ENCODE data around the gene ZNF821.

DNA sequence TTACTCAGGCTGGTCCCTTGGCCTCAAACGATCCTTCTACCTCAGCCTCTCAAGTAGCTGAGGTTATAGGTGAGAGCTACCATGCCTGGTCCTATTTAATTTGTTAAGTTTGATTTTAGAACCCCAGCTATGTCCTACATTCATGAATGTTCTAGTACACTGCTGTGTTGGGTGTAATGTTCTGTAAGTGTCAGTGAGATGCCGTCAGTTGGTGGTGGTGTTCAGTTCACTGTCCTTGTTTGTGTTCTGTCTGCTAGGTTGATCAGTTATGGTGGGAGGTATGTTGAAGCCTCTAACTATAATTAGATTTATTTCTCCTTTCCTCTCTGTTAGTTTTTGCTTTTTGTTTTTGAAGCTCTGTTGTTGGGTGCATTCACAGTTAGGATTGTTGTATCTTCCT is 19.6 kb upstream of the ZNF821 start:
- TF ChIP-seq POLR2A (IDR thresholded peaks at IDR 0.05) (no peak), POLR2AphosphoS5 (IDR thresholded peaks at IDR 0.05) (no peak)
- TF ChIP-seq, protein P1, sequence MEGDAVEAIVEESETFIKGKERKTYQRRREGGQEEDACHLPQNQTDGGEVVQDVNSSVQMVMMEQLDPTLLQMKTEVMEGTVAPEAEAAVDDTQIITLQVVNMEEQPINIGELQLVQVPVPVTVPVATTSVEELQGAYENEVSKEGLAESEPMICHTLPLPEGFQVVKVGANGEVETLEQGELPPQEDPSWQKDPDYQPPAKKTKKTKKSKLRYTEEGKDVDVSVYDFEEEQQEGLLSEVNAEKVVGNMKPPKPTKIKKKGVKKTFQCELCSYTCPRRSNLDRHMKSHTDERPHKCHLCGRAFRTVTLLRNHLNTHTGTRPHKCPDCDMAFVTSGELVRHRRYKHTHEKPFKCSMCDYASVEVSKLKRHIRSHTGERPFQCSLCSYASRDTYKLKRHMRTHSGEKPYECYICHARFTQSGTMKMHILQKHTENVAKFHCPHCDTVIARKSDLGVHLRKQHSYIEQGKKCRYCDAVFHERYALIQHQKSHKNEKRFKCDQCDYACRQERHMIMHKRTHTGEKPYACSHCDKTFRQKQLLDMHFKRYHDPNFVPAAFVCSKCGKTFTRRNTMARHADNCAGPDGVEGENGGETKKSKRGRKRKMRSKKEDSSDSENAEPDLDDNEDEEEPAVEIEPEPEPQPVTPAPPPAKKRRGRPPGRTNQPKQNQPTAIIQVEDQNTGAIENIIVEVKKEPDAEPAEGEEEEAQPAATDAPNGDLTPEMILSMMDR (IDR thresholded peaks at IDR 0.05 in 8 of 11, conservative IDR thresholded peaks at IDR 0.05 in 3 of 11), result no peak
